Right cardiac atrium (tissue), 5 donors: ENCODE measurements around the gene MCTP2. TPM values are rescaled to one million over a fixed set of nuclear protein-coding genes. Genes with fewer than 3 reads are reported as not detected.

ENCODE experiments used
- ATAC-seq, 2 donors: fragments of 200-7000 bp; cut with Tn5 transposase; one replicate each; pipeline versions ENCODE4 v1.8.0 to v1.9.1; 2020; ENCODE audit warnings: moderate library complexity in 2 of 2, mild to moderate bottlenecking in 1 of 2
- DNase-seq, 3 donors: peaks; one replicate each; pipeline ENCODE4 v3.0.0-alpha.2; 2020
- H3K27ac ChIP-seq: one replicate; pipeline ENCODE4 v1.5.1; 2013; ENCODE audit warnings: mild to moderate bottlenecking, low read length, control low read depth, moderate library complexity
- H3K27me3 ChIP-seq: one replicate; pipeline ENCODE4 v1.6.1; 2013; ENCODE audit not compliant: control insufficient read depth, insufficient read depth
- H3K4me1 ChIP-seq: one replicate; pipeline ENCODE4 v1.6.1; 2013; ENCODE audit warnings: low read length; ENCODE audit not compliant: control insufficient read depth, insufficient read depth
- H3K4me3 ChIP-seq: one replicate; pipeline ENCODE4 v1.5.1; 2013; ENCODE audit warnings: low read length, control low read depth
- H3K9me3 ChIP-seq: one replicate; pipeline ENCODE4 v1.6.1; 2013; ENCODE audit warnings: low read length; ENCODE audit not compliant: control insufficient read depth
- WGBS: extraction: QIAGEN DNeasy Blood & Tissue Kit; methylation state at CpG from one replicate; pipeline ENCODE4 v1.1.7; 2013; 5-methylcytosine and 5-hydroxymethylcytosine counted together
- intact Hi-C, 4 donors: fragments of 100-400 bp; cut with DNase I; formaldehyde crosslinking; loops; one replicate each; pipeline versions ENCODE4 v1.11.0 to v1.14.0; 2022 to 2023
- polyA plus RNA-seq: library from polyadenylated mRNA; stranded (reverse); fragments of 200-250 nt; gene quantifications from one replicate; pipeline ENCODE4 v1.2.3, GENCODE V29; 2013
- total RNA-seq, 4 donors: library from RNA; stranded (reverse); fragmentation: NEBNext Ultra II Directional; extraction: Animal tissue kit (Norgen Biotek cat#: 25700); gene quantifications; one replicate each; pipeline ENCODE4 v1.2.1, GENCODE V29; 2021
- donor health status: healthy with polysubstance abuse.
- donor health status: DM: no; HTN: yes; CAD: no.
- donor health status: DM: no; HTN: no; CAD: no.
- donor health status: DM: no; HTN: yes; CAD: no; lungs with severe emphysema.
- donor health status: DM: yes; HTN: yes; CAD: no.

MCTP2 gene
- total and polyA plus RNA-seq, 5 donors: 0.11 to 1.2 (median 0.72) TPM

DNA sequence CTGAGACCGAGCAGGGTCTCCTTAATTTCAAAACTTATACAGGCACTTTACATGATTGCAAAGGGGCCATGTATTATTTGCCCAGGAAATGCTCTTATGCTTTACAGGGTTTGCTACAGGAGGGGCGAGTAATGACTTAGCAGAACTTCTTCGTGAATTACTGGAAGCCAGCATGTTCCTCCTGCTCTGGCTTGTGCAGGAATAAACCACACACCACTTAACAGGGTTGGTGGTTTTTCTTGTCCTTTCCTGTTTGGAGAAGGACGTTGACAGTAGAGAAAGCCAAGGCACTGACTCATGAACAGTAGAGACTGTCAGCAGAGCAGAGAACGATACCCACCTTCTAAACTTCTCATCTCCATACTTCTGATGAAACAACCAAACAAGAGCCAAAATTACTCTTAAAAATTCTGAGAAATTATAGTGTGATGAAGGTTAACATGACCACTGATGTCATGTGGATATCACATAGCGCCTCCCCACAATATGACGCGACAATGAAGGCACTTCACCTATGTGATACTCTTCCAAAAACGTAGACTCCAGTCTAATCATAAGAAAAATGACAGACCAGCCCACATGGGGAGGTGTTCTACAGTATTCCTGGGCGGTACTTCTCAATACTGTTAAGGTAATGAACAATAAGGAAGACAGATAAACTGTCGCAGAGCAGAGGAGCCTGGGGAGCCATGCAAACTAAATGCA is 24.7 kb upstream of the MCTP2 start:
- Histone ChIP-seq H3K9me3 (no peaks in the 10 kb centered on the region), H3K4me3 (no peak overlapping the region), H3K4me1 (no peaks in the 10 kb centered on the region), H3K27me3 (no peaks in the 10 kb centered on the region), H3K27ac (no peak overlapping the region)
- ATAC-seq (no peak), DNase-seq (no peak)
- 72% methylated on average over 11 of the region's 11 CpGs for WGBS
- intact Hi-C loops: no loop called here

DNA sequence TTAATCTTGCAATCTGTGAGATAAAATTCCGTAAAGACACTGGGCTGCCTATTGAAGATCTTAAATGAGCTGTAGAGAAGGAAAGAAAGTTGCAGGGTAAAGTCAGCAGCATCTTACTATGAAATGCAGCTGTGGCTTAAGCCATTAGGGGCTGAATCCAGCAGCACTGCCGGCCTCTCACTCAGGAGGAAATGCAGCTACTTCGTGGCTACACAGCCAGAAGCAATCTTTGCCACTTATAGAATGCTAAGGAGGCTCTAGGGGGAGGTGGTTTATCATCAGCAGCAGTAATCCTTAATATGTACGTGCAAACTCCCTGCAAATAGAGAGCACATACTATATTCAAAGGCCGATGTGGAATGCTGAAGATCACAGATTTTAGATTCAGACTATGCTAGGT is 19.1 kb upstream of the MCTP2 start:
- 66% methylated on average over 5 of the region's 5 CpGs for WGBS
- no peaks in the 10 kb centered on the region for H3K9me3 ChIP-seq
- no peaks in the 10 kb centered on the region for H3K4me1 ChIP-seq
- no peak for DNase-seq
- no peaks in the 10 kb centered on the region for H3K27me3 ChIP-seq
- no peak overlapping the region for H3K27ac ChIP-seq
- ATAC-seq: no peak
- intact Hi-C loops: no loop called here
- no peak overlapping the region for H3K4me3 ChIP-seq

DNA sequence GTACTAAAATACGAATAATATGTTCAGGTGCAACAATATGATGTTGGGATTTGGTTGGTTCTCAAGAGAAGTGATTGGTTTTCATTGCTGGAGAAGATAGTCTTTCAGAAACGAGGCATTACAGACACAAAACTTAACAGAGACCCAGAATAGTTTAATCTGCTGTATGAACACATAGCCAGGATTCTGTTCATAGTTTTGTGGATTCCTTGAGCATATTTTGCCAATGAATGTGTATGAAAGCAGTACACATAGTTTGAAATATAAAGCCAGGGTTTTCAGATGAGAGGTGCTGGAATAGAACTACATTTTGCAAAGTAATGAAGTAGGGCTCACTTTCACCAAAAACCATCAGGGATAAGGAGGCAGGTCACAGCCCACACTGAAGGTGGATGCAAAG is 5.7 kb upstream of the MCTP2 start:
- H3K27ac ChIP-seq: no peak overlapping the region
- no peaks in the 10 kb centered on the region for H3K27me3 ChIP-seq
- intact Hi-C loops: no loop called here
- 48% methylated on average over 2 of the region's 2 CpGs for WGBS
- DNase-seq (no peak), ATAC-seq (no peak)
- H3K4me3 ChIP-seq: no peak overlapping the region
- no peaks in the 10 kb centered on the region for H3K9me3 ChIP-seq
- H3K4me1 ChIP-seq: no peaks in the 10 kb centered on the region

DNA sequence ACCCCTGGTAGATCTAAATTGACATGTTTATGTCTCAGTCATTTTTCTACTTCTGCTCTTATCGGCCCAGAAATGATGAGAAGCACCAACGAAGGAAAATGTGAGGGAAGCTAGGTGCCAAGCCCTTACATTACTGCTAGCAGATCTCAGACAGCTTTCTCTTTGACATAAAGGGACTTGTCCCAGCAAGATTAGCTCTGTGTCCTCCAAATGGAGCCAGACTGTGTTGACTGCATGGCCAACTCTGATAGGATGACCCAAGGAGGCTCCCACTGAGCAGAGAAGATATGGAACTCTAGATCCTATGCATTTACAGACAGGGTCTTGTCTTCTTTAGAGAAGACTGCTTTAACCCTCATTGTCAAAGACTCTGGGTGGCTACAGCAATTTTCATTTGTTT is 2.8 kb upstream of the MCTP2 start:
- intact Hi-C loops: no loop called here

DNA sequence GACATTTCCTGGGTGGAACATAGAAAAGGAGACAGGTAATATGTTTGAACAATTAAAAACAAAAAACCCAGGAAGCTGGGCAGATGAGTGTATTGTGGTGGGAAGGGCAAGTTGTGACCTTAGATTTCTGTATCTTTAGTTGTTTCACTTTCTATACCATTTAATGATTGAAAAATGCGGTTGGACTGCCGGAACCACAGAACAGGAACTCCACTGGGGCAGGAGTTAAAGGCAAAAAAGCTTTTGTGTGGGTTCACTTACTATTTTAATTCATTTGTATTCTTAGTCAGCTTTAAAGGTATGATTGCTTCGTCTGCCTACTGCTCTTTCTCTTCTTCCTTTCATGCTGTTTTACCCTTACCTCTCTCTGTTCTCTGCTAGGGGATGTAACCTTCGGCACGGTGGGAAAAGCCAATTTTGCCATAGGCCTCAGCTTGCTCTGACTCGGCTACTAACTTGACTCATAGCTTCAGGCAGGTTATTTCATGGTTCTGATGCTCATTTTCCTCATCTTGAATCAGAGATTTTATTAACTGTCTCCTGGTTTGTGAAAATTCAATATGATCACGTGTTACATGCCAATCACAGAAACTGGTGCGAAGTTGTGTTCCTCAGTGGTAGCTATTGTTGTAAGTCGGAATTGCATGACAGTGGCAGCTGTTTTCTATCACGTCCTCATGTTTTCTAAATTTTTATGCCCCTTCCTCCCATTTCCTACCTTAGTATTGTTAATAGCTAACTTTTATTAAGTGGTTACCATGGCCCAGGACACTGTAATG is 1.6 kb upstream of the MCTP2 start:
- WGBS: 79% methylated on average over 10 of the region's 10 CpGs
- Histone ChIP-seq H3K9me3 (no peaks in the 10 kb centered on the region), H3K27ac (no peak overlapping the region), H3K4me3 (no peak overlapping the region), H3K27me3 (no peaks in the 10 kb centered on the region), H3K4me1 (no peaks in the 10 kb centered on the region)
- intact Hi-C loops: no loop called here
- ATAC-seq (no peak), DNase-seq (no peak)

More for the DNA sequence above, 2.8 kb upstream of the MCTP2 start:
- Histone ChIP-seq H3K27ac (no peak overlapping the region), H3K27me3 (no peaks in the 10 kb centered on the region), H3K9me3 (no peaks in the 10 kb centered on the region), H3K4me3 (no peak overlapping the region), H3K4me1 (no peaks in the 10 kb centered on the region)
- ATAC-seq (no peak), DNase-seq (no peak)
- 73% methylated on average over 2 of the region's 2 CpGs for WGBS

DNA sequence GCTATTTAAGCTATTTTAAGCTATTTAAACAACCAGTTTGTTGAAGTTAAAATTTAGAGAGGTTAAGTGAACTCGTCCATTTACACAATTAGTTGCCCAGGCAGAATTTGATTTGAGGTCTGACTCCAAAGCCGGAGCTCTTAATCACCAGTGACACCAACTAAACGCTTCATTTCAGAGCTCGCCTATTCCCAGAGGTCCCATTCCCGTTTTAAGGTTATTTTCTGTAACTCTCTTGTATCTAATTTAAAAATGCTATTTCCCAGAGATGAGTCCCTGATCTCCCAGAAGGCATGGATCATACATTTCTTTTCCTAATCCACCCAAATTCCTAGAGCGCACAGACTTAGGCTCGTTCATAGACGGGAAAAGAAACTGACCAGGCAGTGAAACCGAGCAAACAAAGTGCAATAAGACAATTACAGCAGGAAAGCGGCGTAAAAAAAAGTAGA is 904 bp upstream of the MCTP2 start:
- H3K27ac ChIP-seq: no peak overlapping the region
- ATAC-seq: peak in 1 of 2 donors; percentile 8
- intact Hi-C loops: no loop called here

DNA sequence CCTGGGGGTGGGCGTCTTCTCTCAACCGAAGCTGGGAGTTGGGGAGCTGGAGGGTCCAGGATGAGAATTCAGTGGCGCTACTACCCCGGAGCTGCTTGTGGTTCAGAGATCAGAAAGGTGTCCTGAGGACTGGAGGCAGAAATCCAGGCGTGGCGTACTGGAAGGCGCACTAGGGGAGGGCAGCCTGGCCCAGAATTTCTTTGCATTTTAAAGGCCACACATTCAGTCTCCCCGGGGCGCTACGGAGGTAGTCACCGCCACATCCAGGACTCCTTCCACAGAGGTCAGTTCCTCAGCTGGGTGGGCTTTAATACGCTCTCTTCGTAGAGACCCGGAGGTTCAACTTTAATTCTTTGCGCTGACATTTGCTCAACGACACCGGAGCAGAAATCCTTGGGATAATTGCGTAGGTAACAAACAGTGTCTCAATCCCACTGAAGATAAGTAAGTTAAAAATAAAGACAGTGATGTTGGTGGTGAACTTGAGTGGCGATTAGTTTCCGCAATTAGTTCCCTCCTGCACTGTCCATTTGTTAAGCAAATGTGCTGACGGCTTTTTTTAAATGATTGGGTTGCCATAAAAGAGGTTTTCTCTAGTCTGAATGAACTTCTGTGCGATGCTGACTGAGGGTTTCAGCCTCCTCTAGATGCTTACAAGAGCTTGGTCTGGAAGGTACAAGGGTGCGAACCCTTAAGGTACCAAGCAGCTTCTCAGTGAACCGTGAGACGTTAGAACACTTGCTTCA is 535 bp downstream of the MCTP2 start:
- WGBS: 10% methylated on average over 25 of the region's 25 CpGs
- H3K27me3 ChIP-seq: no peaks in the 10 kb centered on the region
- DNase-seq: peak in 1 of 3 donors; percentile 35
- H3K4me3 ChIP-seq: peak overlapping the region; percentile 39
- no peaks in the 10 kb centered on the region for H3K4me1 ChIP-seq
- no peak overlapping the region for H3K27ac ChIP-seq
- H3K9me3 ChIP-seq: no peaks in the 10 kb centered on the region
- ATAC-seq: peak; percentile 16 to 39
- intact Hi-C loops: no loop called here

More for the DNA sequence above, 904 bp upstream of the MCTP2 start:
- 36% methylated on average over 11 of the region's 11 CpGs for WGBS
- Histone ChIP-seq H3K9me3 (no peaks in the 10 kb centered on the region), H3K4me1 (no peaks in the 10 kb centered on the region), H3K27me3 (no peaks in the 10 kb centered on the region), H3K4me3 (peak overlapping the region; percentile 39)
- DNase-seq: no peak

DNA sequence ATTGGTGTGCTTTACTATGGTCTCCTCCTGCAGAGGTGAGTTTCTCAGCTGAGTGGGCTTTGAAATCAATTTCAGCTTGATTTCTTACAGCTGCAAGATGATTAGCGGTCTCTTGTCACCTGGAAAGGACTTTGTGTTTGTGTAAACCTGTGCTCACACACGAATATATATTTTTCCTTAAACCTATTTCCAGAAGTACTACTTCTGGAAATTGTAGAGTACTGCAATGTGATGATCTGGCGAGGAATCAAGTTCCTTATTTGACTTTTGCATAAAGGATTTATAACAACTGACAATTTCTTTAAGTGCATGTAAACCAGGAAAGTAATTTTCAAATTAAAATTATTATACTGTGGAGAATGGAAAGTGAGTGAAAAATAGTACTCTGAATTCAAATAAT is 2.1 kb downstream of the MCTP2 start:
- intact Hi-C loops: no loop called here
- 65% methylated on average over 3 of the region's 3 CpGs for WGBS
- Histone ChIP-seq H3K27me3 (no peaks in the 10 kb centered on the region), H3K9me3 (no peaks in the 10 kb centered on the region), H3K4me3 (no peak overlapping the region), H3K4me1 (no peaks in the 10 kb centered on the region), H3K27ac (no peak overlapping the region)
- DNase-seq (no peak), ATAC-seq (no peak)

DNA sequence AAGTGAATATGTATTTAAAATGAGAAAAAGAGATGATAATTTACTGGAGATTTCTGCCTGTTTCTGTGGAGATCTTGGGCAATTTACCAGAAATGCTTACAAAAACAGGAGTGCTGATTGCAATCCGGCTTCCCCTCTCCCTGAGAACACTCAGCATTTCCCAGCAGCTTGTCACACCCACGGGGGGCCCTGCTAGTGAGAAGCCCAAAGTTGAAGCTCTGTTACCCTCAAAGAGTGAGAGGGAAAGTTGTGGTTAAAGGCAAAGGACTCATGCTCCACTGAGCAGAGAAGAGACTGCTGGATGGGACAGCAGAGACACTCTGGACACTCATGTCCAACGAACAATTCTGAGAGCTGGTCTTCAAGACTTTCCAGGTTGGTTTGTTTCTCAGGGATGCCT is 2.9 kb downstream of the MCTP2 start:
- H3K4me3 ChIP-seq: no peak overlapping the region
- intact Hi-C loops: no loop called here
- ATAC-seq: no peak
- no peaks in the 10 kb centered on the region for H3K4me1 ChIP-seq
- H3K27ac ChIP-seq: no peak overlapping the region
- H3K9me3 ChIP-seq: no peaks in the 10 kb centered on the region
- DNase-seq: no peak
- no peaks in the 10 kb centered on the region for H3K27me3 ChIP-seq
- WGBS: 37% methylated on average over 3 of the region's 3 CpGs

DNA sequence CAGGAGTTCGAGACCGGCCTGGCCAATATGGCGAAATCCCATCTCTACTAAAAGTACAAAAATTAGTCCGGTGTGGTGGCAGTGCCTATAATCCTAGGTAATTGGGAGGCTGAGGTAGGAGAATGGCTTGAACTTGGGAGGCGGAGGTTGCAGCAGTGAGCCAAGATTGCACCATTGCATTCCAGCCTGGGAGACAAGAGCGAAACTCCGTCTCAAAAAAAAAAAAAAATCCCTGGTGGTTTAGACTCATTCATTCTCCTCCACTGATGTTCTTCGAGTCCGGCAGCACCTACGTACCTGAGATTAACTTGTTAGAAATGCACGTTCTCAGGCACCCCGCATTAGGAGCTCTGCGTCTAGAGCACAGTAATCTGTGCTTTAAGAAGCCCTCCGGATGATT is 3.7 kb downstream of the MCTP2 start:
- DNase-seq (no peak), ATAC-seq (no peak)
- no peak overlapping the region for H3K4me3 ChIP-seq
- H3K4me1 ChIP-seq: no peaks in the 10 kb centered on the region
- no peaks in the 10 kb centered on the region for H3K27me3 ChIP-seq
- WGBS: 92% methylated on average over 14 of the region's 14 CpGs
- H3K27ac ChIP-seq: no peak overlapping the region
- no peaks in the 10 kb centered on the region for H3K9me3 ChIP-seq
- intact Hi-C loops: no loop called here

DNA sequence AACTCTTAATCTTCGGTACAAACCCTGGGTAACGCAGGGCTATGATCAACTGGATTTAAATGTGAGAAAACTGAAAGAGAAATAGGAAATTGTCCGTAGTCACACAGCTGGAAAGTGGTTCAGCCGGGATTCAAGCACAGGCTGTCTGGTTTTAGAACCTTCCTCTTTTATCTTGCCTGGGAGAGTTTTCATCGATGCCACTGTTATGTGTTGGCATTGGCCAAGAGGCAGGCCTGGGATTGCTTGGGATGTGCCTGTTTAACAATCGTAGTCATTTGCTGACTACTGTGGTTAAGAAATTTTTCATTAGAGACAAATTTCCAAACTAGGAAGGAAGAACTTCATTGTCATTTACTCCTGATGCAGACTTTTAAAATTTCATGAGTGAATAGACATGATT is 4.3 kb downstream of the MCTP2 start:
- no peaks in the 10 kb centered on the region for H3K27me3 ChIP-seq
- ATAC-seq: no peak
- no peaks in the 10 kb centered on the region for H3K9me3 ChIP-seq
- H3K27ac ChIP-seq: no peak overlapping the region
- DNase-seq: no peak
- no peaks in the 10 kb centered on the region for H3K4me1 ChIP-seq
- H3K4me3 ChIP-seq: no peak overlapping the region
- 84% methylated on average over 6 of the region's 6 CpGs for WGBS
- intact Hi-C loops: no loop called here
